HFF-Myc (cell line): ENCODE measurements around the gene WDR55.
"Not testable (repeated sequence)": the region's sequence is repeated elsewhere in the genome, so short reads cannot be mapped to it uniquely, and the experiment has no call there.

Source experiments
- DNase-seq: peaks from one replicate; pipeline ENCODE4 v3.0.0-alpha.2; 2011; ENCODE audit warnings: low read depth; ENCODE audit errors: extremely low read depth
- H3K4me3 ChIP-seq: replicated peaks from 2 replicates; pipeline ENCODE4 v1.5.1; 2011; ENCODE audit warnings: low read depth, mild to moderate bottlenecking, control low read depth, low read length
- TF ChIP-seq, protein P1 (sequence below): IDR thresholded peaks from 2 replicates; pipeline ENCODE4 v1.5.1; 2012; ENCODE audit warnings: mild to moderate bottlenecking, low read depth, low read length, control low read depth; ENCODE audit errors: missing control alignments

WDR55 gene

DNA sequence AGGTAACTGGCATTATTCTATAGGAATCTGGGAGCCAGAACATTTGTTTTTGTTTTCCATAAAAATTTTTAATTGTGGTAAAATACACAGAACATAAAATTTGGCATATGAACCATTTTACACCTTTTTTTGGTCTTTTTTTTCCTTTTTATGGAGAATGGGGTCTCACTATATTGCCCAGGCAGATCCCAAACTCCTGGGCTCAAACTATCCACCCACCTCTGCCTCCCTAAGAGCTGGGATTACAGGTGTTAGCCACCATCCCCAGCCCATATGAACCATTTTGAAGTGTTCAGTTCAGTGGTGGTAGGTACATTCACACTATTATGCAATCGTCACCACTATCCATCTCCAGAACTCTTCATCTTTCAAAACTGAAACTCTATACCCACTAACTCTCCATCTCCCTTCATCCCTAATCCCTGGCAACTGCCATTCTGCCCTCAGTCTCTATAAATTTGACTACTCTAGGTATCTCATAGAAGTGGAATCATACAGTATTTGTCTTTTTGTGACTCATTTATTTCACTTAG lies 48.9 kb downstream of the WDR55 start:
- DNase-seq: no peak
- H3K4me3 ChIP-seq: no peak overlapping the region
- TF ChIP-seq, protein P1, sequence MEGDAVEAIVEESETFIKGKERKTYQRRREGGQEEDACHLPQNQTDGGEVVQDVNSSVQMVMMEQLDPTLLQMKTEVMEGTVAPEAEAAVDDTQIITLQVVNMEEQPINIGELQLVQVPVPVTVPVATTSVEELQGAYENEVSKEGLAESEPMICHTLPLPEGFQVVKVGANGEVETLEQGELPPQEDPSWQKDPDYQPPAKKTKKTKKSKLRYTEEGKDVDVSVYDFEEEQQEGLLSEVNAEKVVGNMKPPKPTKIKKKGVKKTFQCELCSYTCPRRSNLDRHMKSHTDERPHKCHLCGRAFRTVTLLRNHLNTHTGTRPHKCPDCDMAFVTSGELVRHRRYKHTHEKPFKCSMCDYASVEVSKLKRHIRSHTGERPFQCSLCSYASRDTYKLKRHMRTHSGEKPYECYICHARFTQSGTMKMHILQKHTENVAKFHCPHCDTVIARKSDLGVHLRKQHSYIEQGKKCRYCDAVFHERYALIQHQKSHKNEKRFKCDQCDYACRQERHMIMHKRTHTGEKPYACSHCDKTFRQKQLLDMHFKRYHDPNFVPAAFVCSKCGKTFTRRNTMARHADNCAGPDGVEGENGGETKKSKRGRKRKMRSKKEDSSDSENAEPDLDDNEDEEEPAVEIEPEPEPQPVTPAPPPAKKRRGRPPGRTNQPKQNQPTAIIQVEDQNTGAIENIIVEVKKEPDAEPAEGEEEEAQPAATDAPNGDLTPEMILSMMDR: no peak

DNA sequence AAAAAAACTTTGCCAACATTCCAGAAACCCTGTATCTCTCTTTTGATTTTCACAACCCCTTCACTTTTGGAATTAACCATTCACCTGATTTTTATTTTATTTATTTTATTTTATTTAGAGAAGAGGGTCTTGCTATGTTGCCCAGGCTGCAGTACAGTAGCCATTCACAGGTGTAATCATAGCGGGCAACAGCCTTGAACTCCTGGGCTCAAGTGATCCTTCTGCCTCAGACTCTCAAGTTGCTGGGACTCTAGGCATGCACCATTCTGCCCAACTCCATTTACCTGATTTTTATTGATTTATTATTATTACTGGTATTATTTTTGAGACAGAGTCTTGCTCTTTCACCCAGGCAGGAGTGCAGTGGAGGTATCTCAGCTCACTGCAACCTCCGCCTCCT lies 51.5 kb downstream of the WDR55 start:
- H3K4me3 ChIP-seq, DNase-seq: not testable (repeated sequence)

DNA sequence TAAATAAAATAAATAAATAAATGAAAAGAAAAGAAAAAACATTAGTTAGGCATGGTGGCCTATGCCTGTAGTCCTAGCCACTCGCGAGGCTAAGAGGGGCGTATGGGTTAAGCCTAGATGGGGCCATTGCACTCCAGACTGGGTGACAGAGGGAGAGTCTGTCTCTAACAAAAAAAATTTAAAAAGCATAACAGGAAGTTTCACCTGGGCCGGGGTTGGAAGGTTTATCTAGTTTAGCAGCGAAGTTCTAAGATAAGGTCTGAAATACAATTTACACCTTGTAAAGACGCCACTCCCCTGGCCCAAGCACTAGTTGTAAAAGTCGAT lies 53.5 kb downstream of the WDR55 start:
- peak overlapping the region; percentile 45 for H3K4me3 ChIP-seq
- DNase-seq: no peak
- TF ChIP-seq, protein P1: no peak

DNA sequence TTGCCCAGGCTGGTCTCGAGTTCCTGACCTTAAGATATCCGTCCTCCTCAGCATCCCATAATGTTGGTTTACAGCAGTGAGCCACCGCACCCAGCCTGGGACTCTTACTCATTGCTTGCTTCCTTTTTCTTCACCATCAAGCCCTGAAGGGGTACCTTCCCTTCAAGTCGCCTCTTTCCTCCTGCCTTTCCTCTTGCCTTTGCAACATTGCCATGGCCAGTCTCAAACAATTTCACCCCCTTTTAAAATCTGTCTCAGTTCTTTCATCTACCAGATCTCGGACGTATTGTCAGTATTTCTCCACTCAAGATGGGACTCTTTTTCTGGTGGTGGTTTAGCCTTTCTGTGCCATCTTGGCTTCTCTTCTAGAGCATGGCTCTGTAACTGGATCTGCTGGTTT lies 56.0 kb downstream of the WDR55 start:
- not testable (repeated sequence) for DNase-seq

DNA sequence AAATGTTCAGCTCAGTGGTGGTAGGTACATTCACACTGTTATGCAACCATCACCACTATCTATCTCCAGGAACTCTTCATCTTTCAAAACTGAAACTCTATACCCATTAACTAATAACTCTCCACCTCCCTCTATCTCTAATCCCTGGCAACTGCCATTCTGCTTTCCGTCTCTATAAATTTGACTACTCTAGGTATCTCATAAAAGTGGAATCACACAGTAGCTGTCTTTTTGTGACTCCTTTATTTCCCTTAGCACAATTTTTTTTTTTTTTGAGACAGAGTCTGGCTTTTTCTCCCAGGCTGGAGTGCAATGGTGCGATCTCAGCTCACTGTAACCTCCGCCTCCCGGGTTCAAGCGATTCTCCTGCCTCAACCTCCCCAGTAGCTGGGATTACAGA lies 56.7 kb downstream of the WDR55 start:
- H3K4me3 ChIP-seq, DNase-seq: not testable (repeated sequence)

More for the DNA sequence above, 56.0 kb downstream of the WDR55 start:
- H3K4me3 ChIP-seq: not testable (repeated sequence)
